Sciatic nerve (tissue), 2 donors: ENCODE data around the gene NUDT3. TPM values are rescaled to one million over a fixed set of nuclear protein-coding genes. Genes with fewer than 3 reads are reported as not detected.

Source experiments
- ATAC-seq: fragments of 200-7000 bp; cut with Tn5 transposase; one replicate; pipeline ENCODE4 v1.9.1; 2020; ENCODE audit warnings: mild to moderate bottlenecking, moderate library complexity
- DNase-seq: peaks from one replicate; pipeline ENCODE4 v3.0.0-alpha.2; 2020; ENCODE audit warnings: low spot score
- intact Hi-C: fragments of 100-400 bp; cut with DNase I; formaldehyde crosslinking; loops from one replicate; pipeline ENCODE4 v1.14.2; 2022
- microRNA-seq: library from miRNA; unstranded; fragments of <30 nt; microRNA quantifications from one replicate; pipeline ENCODE4 v1.2.0, GENCODE V29; 2020
- total RNA-seq: library from RNA; stranded (reverse); fragmentation: NEBNext Ultra II Directional; extraction: Animal tissue kit (Norgen Biotek cat#: 25700); gene quantifications from one replicate; pipeline ENCODE4 v1.2.1, GENCODE V29; 2021
- donor health status: DM: no; HTN: no; CAD: no.
- donor health status: DM: no; HTN: no; CAD: no.

The NUDT3 gene
- total RNA-seq, 1 donor from 2014 or later, result 83.1 TPM

GRCh38 chr6:34237722-34238584 is 154.5 kb downstream of the NUDT3 start:
- intact Hi-C loops, result no loop called here
- ATAC-seq (no peak), DNase-seq (peak; percentile 72)

DNA sequence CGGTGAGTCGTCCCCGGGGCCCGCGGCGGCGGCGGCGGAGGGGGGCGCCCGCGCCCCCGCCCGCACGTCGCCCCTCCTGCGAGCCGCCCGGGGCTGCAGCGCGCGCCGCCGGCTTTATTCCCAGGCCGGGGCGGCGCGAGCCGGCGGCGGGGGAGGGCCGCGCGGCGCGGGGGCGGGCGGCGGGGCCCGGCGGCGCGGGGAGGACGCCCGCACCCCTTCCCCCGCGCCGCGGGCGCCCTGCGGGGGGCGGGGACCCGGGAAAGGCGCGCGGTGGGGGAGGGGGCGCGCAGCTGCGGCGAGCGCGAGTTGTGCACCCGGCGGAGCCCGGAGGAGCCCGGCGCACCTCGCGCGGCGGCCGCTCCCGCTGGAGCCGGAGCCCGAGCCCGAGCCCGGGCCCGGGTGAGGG is 155.2 kb downstream of the NUDT3 start:
- intact Hi-C loops, result no loop called here
- no peak for ATAC-seq
- DNase-seq, result no peak

DNA sequence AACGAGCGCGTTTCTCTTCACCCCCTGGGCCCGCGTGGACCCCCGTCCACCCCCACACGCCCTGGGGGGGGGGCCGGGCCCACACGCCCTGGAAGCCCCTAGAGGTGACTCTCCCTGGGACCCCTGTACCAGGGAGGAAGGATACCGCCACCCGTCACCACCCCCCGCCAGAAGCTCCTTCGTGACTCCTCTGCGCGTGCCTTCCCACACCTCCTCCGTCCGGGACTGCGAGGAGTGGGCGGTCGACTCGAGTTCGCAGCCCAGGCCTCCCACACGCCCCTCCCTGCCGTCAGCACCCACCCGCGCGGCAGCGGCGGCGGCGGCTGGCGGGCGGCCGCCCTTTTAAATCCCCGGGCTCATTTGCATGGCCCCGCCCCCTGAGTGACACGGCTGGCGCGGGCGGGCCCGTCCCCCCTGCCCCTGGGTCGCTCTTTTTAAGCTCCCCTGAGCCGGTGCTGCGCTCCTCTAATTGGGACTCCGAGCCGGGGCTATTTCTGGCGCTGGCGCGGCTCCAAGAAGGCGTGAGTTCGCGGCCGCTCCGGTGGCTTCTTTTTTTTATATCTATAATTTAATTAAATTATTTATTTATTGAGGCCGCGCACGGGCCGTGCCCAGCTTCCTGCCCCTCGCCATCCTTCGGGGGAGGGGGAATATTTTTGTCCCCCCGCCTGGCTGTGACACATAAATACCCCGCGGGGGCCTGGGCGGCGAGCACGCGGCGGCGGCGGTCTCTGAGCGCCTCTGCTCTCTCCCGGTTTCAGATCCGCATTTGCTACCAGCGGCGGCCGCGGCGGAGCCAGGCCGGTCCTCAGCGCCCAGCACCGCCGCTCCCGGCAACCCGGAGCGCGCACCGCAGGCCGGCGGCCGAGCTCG is 155.8 kb downstream of the NUDT3 start, which contains the start of gene HMGA1:
Gene HMGA1 (plus strand): TSS at position 431 of the 873 bp plus-strand sequence. CDS start 3,908 bp downstream, outside the sequence.
- intact Hi-C loops, result no loop called here
- ATAC-seq, result peak; percentile 93
- peak; percentile 92 for DNase-seq

DNA sequence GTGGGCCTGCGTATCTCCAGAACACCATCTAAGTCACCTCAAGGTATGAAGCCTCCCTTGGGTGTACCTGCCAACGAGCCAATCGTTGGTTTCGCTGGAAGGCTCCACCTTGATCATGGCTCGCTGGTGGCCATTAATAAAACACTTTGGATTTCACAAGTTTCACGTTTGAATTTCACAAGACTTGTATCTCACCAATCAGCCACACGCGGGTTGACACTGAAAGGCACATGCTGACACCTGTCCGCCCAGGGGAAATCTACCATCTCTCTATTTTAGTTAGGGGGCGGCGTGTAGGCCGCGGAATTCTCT is 156.4 kb downstream of the NUDT3 start:
- ATAC-seq (peak; percentile 6), DNase-seq (no peak)
- intact Hi-C loops, result no loop called here

GRCh38 chr6:34235307-34236130 is 156.9 kb downstream of the NUDT3 start:
- DNase-seq (no peak), ATAC-seq (peak; percentile 40)
- intact Hi-C loops, result no loop called here

- ATAC-seq (no peak), DNase-seq (no peak)
- intact Hi-C loops, result no loop called here
These were observed 157.7 kb downstream of the NUDT3 start for GRCh38 chr6:34234667-34235306.

- no peak for ATAC-seq
- no peak for DNase-seq
- intact Hi-C loops, result no loop called here
These were observed 158.6 kb downstream of the NUDT3 start for GRCh38 chr6:34233867-34234266.

- no peak for DNase-seq
- intact Hi-C loops, result no loop called here
- ATAC-seq, result no peak
These were observed 159.6 kb downstream of the NUDT3 start for GRCh38 chr6:34232901-34233300.

GRCh38 chr6:34231566-34232336 is 160.7 kb downstream of the NUDT3 start:
- no peak for ATAC-seq
- intact Hi-C loops, result no loop called here
- peak; percentile 34 for DNase-seq

GRCh38 chr6:34230653-34231371 is 161.7 kb downstream of the NUDT3 start:
- ATAC-seq (no peak), DNase-seq (peak; percentile 42)
- intact Hi-C loops, result no loop called here

DNA sequence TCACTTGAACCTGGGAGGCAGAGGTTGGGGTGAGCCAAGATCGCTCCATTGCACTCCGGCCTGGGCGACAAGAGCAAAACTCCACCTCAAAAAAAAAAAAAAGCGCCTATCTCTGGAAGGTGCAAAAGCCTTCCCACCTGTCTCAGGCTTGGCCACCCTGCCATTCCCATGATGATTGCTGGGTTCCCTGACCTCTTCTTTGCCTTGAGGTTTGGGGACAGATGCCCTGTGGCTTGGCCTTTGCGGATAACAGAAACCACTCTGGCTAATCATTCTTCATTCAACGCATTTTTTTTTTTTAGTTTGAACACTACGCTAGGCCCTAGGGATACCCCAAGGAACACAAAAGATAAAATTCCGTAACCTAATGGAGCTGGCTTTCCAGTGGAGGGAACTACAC is 162.6 kb downstream of the NUDT3 start:
- no peak for DNase-seq
- ATAC-seq, result no peak
- intact Hi-C loops, result no loop called here

Small RNA genes within 50 kb of the gene (microRNA-seq; reads per million reads assigned to microRNA genes)
- not detected for gene MIR6835

Other genes with a start within 250 kb of the NUDT3 start
- gene GRM4, start 246.6 kb downstream of the NUDT3 start, total RNA-seq, result not detected
- gene HMGA1, start 155.8 kb downstream of the NUDT3 start, total RNA-seq, result 29.0 TPM
- 31.6 TPM for gene SMIM29, start 143.7 kb downstream of the NUDT3 start, total RNA-seq
- gene RPS10, start 33.4 kb upstream of the NUDT3 start, total RNA-seq, result 744 TPM
- 0.49 TPM for gene PACSIN1, start 73.4 kb upstream of the NUDT3 start, total RNA-seq
- gene SPDEF, start 163.7 kb upstream of the NUDT3 start, total RNA-seq, result not detected